Activated T-helper 2 cell treated with anti-CD3 and anti-CD28 coated beads, Interferon-gamma antibody, Interleukin-2, Interleukin-4, amounts not matched to agents 10 μg/mL and 5 μg/mL and 100 μg/mL, durations not matched to agents 14 hours and 24 hours and 36 hours (primary cell): ENCODE data around the gene DNAH1. TPM values are rescaled to one million over a fixed set of nuclear protein-coding genes. Genes with fewer than 3 reads are reported as not detected.

Source experiments
- DNase-seq: peaks from one replicate; pipeline ENCODE4 v3.0.0; 2021; ENCODE audit warnings: low spot score
- H3K27ac Mint-ChIP-seq: one replicate; pipeline ENCODE4 v1.8.0; 2021; ENCODE audit warnings: mixed read lengths
- H3K27me3 Mint-ChIP-seq: one replicate; pipeline ENCODE4 v1.8.0; 2021; ENCODE audit warnings: low read depth, mixed read lengths
- H3K36me3 Mint-ChIP-seq: one replicate; pipeline ENCODE4 v1.8.0; 2021; ENCODE audit warnings: low read depth, mixed read lengths
- H3K4me1 Mint-ChIP-seq: one replicate; pipeline ENCODE4 v1.8.0; 2021; ENCODE audit warnings: low read depth, mixed read lengths
- H3K4me3 Mint-ChIP-seq: one replicate; pipeline ENCODE4 v1.8.0; 2021; ENCODE audit warnings: low read depth, mild to moderate bottlenecking, moderate library complexity, mixed read lengths
- H3K9me3 Mint-ChIP-seq: one replicate; pipeline ENCODE4 v1.8.0; 2021; ENCODE audit warnings: mixed read lengths
- intact Hi-C: fragments of 100-400 bp; cut with micrococcal nuclease; formaldehyde crosslinking; loops from one replicate; pipeline ENCODE4 v1.15.1; 2023
- total RNA-seq: library from RNA; stranded (reverse); gene quantifications from 2 replicates; pipeline ENCODE4 v1.2.3, GENCODE V29; 2022

DNAH1 gene
- total RNA-seq, 1 donor from 2014 or later, result 9.8 TPM

GRCh38 chr3:52406231-52406661, 90.1 kb downstream of the DNAH1 start:
- H3K36me3 Mint-ChIP-seq, result peaks cover 65% of the 10 kb centered on the region
- no peak overlapping the region for H3K27ac Mint-ChIP-seq
- H3K27me3 Mint-ChIP-seq, result no peaks in the 10 kb centered on the region
- H3K9me3 Mint-ChIP-seq, result no peaks in the 10 kb centered on the region
- no peak for DNase-seq
- peaks cover 18% of the 10 kb centered on the region for H3K4me1 Mint-ChIP-seq
- intact Hi-C loops, result no loop called here
- H3K4me3 Mint-ChIP-seq, result no peak overlapping the region

DNA sequence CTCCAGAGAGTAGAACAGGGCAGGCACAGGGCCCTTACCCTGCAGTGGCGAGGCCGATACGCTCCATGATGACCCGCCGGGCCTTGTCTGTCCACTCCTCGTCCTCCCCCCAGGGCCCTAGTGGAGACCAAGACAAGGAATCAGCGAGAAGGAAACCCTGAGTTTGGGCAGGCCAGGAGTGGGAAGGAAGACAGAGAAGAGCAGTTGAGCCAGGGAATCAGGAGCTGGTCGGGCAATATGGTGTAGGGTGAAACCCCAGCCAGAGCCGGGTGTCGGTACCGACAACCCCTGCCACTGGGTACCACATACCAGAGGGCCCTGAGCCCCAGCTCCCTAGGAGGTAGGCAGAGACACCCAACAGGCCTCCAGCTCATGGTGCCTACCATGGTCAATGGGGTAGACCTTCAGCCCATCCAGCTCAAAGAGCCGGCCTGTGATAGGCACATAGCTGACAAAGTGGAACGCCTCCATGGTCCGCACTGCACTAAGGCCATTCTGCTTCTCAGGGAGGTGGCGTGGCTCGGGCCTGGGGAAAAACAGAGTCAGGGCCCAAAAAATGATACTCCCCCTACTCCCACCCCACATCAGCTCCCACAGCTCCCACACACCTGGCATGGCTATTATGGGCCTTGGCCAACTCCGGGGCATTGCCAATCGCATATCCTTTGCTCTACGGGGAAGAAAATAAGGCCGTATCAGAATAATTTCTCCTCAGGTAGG, 90.8 kb downstream of the DNAH1 start:
- DNase-seq, result no peak
- Mint-ChIP-seq H3K27me3 (no peaks in the 10 kb centered on the region), H3K36me3 (peaks cover 58% of the 10 kb centered on the region), H3K4me1 (peaks cover 24% of the 10 kb centered on the region), H3K9me3 (no peaks in the 10 kb centered on the region), H3K4me3 (no peak overlapping the region), H3K27ac (no peak overlapping the region)
- intact Hi-C loops, result no loop called here

- H3K9me3 Mint-ChIP-seq, result no peaks in the 10 kb centered on the region
- DNase-seq, result no peak
- H3K27ac Mint-ChIP-seq, result no peak overlapping the region
- H3K4me3 Mint-ChIP-seq, result peak overlapping the region; percentile 94
- intact Hi-C loops, result no loop called here
- H3K27me3 Mint-ChIP-seq, result no peaks in the 10 kb centered on the region
- H3K4me1 Mint-ChIP-seq, result peaks cover 31% of the 10 kb centered on the region
- peaks cover 56% of the 10 kb centered on the region for H3K36me3 Mint-ChIP-seq
Measured at GRCh38 chr3:52407779-52408178, 91.7 kb downstream of the DNAH1 start.

GRCh38 chr3:52408466-52408865, 92.3 kb downstream of the DNAH1 start:
- Mint-ChIP-seq H3K27me3 (no peaks in the 10 kb centered on the region), H3K36me3 (peaks cover 49% of the 10 kb centered on the region), H3K9me3 (no peaks in the 10 kb centered on the region), H3K4me3 (peak overlapping the region; percentile 94), H3K4me1 (peaks cover 36% of the 10 kb centered on the region), H3K27ac (peak overlapping the region; percentile 85)
- intact Hi-C loops, result no loop called here
- no peak for DNase-seq

DNA sequence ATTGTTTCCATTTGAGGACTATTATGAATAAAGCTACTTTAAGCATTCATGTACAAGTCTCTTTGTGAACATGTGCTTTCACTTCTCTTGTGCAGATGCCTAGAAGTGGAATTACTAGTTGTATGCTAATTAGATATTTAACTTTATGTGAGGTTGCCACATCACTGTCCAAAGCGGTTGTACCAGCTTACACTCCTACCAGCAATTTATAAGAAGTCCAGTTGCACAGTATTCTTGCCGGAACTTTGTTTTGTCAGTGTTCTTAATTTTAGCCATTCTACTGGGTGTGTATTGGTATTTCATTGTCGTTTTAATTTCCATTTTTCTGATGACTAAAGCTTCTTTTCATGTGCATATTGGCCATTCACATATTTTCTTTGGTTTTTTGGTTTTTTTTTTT, 99.7 kb downstream of the DNAH1 start:
- no peaks in the 10 kb centered on the region for H3K9me3 Mint-ChIP-seq

DNA sequence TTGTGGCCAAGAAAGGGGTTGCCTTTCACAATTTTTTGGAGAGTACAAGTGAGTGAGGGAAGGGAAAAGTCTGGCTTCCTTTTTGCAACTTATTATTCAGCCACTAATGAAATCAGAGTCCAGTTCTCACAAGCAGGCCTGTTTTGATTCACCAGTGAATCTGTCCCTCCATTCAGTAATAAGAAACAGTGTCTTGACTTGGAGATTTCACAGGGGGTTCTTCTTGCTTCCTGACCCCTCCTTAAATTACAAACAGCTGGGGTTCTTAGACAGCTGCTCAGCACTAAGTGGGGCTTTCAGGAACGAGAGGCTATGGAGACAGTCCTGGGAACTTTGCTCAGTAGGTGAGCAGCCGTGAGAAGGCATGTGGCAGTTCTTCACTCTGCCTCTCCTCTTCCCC, 104.3 kb downstream of the DNAH1 start:
- H3K9me3 Mint-ChIP-seq, result no peaks in the 10 kb centered on the region
- H3K4me3 Mint-ChIP-seq, result no peak overlapping the region
- no peak for DNase-seq
- no peak overlapping the region for H3K27ac Mint-ChIP-seq
- intact Hi-C loops, result no loop called here
- H3K36me3 Mint-ChIP-seq, result peaks cover 11% of the 10 kb centered on the region
- peaks cover 8% of the 10 kb centered on the region for H3K4me1 Mint-ChIP-seq
- H3K27me3 Mint-ChIP-seq, result peaks cover 2% of the 10 kb centered on the region

More for the DNA sequence above, 99.7 kb downstream of the DNAH1 start:
- intact Hi-C loops, result no loop called here
- Mint-ChIP-seq H3K27me3 (no peaks in the 10 kb centered on the region), H3K36me3 (peaks cover 16% of the 10 kb centered on the region), H3K4me1 (peaks cover 31% of the 10 kb centered on the region), H3K4me3 (no peak overlapping the region), H3K27ac (no peak overlapping the region)
- DNase-seq, result no peak

DNA sequence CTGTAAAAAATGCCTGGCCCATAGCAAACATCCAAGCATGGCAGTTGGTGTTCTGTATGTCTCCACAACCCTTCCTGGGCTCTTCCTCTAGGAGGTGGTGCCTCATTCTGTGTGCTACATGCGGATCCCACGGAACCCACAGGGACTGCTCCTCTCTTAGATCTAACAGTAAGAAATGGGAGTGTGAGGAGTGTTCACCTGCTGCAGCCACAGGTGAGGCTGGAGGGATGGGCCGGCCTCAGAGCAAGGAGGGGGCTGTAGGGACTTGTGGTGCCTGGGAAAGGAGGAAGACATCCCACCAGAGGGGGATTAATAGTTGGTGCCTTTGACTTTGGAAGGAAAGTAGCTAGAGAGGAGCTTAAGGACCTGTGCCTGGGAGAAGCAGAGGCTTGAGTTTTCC, 106.5 kb downstream of the DNAH1 start:
- Mint-ChIP-seq H3K36me3 (peaks cover 3% of the 10 kb centered on the region), H3K27me3 (peaks cover 3% of the 10 kb centered on the region), H3K9me3 (no peaks in the 10 kb centered on the region), H3K4me1 (peaks cover under 1% of the 10 kb centered on the region), H3K27ac (no peak overlapping the region), H3K4me3 (no peak overlapping the region)
- DNase-seq, result no peak
- intact Hi-C loops, result no loop called here

DNA sequence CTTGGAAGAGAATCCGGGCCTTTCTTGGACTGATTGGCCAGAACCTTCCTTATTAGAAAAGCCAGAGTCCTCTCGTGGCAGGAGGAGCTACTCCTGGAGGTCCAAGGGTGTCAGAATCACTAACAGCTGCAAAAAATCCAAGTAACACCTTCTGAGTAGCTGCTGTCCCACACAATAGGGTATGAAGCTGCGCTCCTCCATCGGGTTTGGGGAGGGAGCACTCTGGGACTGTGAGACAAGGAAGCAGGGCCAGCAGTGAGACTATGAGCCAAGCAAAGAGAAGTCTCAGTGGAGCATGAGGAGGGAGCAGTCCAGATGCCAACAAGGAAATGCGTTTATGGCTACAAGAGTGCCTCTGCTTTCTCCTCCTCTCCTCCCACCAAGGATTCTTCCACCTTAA, 107.1 kb downstream of the DNAH1 start:
- no peaks in the 10 kb centered on the region for H3K4me1 Mint-ChIP-seq
- no peak overlapping the region for H3K4me3 Mint-ChIP-seq
- intact Hi-C loops, result no loop called here
- peaks cover 2% of the 10 kb centered on the region for H3K36me3 Mint-ChIP-seq
- H3K9me3 Mint-ChIP-seq, result no peaks in the 10 kb centered on the region
- H3K27ac Mint-ChIP-seq, result no peak overlapping the region
- no peak for DNase-seq
- peaks cover 7% of the 10 kb centered on the region for H3K27me3 Mint-ChIP-seq

GRCh38 chr3:52428151-52429005, 112.3 kb downstream of the DNAH1 start:
- intact Hi-C loops, result loop anchor here (1.0 kb wide), 2 partner anchors 16 to 17 kb away; partner anchors contain the start of gene SEMA3G
- no peaks in the 10 kb centered on the region for H3K36me3 Mint-ChIP-seq
- no peak overlapping the region for H3K4me3 Mint-ChIP-seq
- DNase-seq, result no peak
- no peaks in the 10 kb centered on the region for H3K9me3 Mint-ChIP-seq
- peaks cover 7% of the 10 kb centered on the region for H3K4me1 Mint-ChIP-seq
- peaks cover 11% of the 10 kb centered on the region for H3K27me3 Mint-ChIP-seq
- H3K27ac Mint-ChIP-seq, result no peak overlapping the region

- Mint-ChIP-seq H3K9me3 (no peaks in the 10 kb centered on the region), H3K4me3 (no peak overlapping the region), H3K27ac (no peak overlapping the region), H3K36me3 (no peaks in the 10 kb centered on the region), H3K27me3 (peaks cover 11% of the 10 kb centered on the region), H3K4me1 (peaks cover 7% of the 10 kb centered on the region)
- intact Hi-C loops, result no loop called here
- no peak for DNase-seq
Measured at GRCh38 chr3:52429031-52429430, 112.9 kb downstream of the DNAH1 start.

- Mint-ChIP-seq H3K4me1 (peaks cover 7% of the 10 kb centered on the region), H3K36me3 (no peaks in the 10 kb centered on the region), H3K27me3 (peaks cover 16% of the 10 kb centered on the region), H3K9me3 (no peaks in the 10 kb centered on the region), H3K4me3 (no peak overlapping the region), H3K27ac (no peak overlapping the region)
- intact Hi-C loops, result no loop called here
- DNase-seq, result no peak
Measured at GRCh38 chr3:52429779-52430415, 113.8 kb downstream of the DNAH1 start.

GRCh38 chr3:52430416-52430810, 114.3 kb downstream of the DNAH1 start:
- intact Hi-C loops, result no loop called here
- H3K4me1 Mint-ChIP-seq, result peaks cover 7% of the 10 kb centered on the region
- no peak for DNase-seq
- H3K9me3 Mint-ChIP-seq, result no peaks in the 10 kb centered on the region
- no peaks in the 10 kb centered on the region for H3K36me3 Mint-ChIP-seq
- H3K4me3 Mint-ChIP-seq, result no peak overlapping the region
- H3K27ac Mint-ChIP-seq, result no peak overlapping the region
- H3K27me3 Mint-ChIP-seq, result peaks cover 14% of the 10 kb centered on the region
